ENCODE measurements around the gene UFSP2. TPM values are rescaled to one million over a fixed set of nuclear protein-coding genes. Genes with fewer than 3 reads are reported as not detected.

UFSP2 gene
- total RNA-seq, 1 donor from 2014 or later = 22.1 TPM

DNA sequence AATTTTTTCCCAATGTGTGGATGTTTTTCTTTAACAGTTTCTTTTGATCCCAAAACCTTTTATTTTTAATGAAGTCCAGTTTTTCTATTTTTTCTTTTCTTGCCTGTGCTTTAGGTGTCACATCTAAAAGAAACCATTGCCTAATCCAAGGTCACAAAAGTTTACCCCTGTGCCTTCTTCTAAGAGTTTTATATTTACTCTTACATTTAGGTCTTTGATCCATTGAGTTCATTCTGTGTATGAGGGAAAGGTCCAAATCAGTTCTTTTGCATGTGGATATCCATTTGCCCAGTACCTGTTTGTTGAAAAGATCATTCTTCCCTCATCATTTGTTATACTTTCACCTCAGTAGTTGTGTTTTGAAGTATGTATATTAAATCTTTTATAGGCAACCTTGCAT, 43.0 kb downstream of the UFSP2 start:
- no peak overlapping the region for H3K4me3 Mint-ChIP-seq
- no peak overlapping the region for H3K27ac Mint-ChIP-seq
- H3K27me3 Mint-ChIP-seq = no peaks in the 10 kb centered on the region
- H3K36me3 Mint-ChIP-seq = peaks cover 13% of the 10 kb centered on the region
- DNase-seq (ENCODE audit: extremely low spot score, unreplicated experiment) = no peak
- TF ChIP-seq, protein P1, sequence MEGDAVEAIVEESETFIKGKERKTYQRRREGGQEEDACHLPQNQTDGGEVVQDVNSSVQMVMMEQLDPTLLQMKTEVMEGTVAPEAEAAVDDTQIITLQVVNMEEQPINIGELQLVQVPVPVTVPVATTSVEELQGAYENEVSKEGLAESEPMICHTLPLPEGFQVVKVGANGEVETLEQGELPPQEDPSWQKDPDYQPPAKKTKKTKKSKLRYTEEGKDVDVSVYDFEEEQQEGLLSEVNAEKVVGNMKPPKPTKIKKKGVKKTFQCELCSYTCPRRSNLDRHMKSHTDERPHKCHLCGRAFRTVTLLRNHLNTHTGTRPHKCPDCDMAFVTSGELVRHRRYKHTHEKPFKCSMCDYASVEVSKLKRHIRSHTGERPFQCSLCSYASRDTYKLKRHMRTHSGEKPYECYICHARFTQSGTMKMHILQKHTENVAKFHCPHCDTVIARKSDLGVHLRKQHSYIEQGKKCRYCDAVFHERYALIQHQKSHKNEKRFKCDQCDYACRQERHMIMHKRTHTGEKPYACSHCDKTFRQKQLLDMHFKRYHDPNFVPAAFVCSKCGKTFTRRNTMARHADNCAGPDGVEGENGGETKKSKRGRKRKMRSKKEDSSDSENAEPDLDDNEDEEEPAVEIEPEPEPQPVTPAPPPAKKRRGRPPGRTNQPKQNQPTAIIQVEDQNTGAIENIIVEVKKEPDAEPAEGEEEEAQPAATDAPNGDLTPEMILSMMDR (conservative IDR thresholded peaks at IDR 0.05) = no peak
- peaks cover 9% of the 10 kb centered on the region for H3K4me1 Mint-ChIP-seq (ENCODE audit: unreplicated experiment)
- peaks cover 9% of the 10 kb centered on the region for H3K9me3 Mint-ChIP-seq

DNA sequence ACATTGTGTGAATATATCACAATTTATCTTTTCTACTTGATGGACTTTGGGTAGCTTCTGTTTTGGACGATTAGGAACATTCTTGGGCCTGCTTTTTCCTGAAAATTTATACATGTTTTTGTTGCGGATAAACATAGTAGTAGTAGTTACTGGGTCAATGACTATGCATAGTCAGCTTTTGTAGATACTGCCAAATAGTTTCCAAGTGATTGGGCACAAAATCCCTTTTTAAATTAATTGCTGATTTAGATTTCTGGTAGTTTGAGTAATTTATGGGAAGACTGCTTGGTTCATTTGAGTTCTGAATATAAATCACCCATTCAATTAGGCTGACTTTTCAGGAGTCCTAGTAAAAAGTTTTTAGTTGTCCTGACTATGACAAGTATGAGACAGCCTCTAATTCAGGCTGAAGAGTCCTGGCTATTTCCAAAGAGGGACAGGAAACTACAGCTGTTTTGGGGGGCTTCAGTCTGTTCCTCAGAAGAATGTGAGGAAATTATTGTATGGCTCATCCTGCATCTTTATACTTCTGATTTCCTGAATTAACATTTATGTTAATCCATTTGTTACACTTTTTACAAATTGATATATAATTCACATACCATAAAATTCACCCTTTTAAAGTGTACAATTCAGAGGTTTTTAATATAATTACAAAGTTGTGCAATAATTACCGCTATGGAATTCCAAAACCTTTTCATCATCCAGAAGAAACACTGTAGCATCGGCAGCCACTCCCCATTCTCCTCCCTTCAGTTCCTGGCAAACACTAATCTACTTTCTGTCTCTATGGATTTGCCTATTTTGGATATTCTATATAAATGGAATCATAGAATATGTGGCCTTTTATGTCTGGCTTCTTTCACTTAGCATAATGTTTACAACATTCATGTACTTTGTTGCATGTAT, 44.2 kb downstream of the UFSP2 start:
- no peak for DNase-seq (ENCODE audit: extremely low spot score, unreplicated experiment)
- Mint-ChIP-seq H3K4me3 (no peak overlapping the region), H3K4me1 (ENCODE audit: unreplicated experiment) (peaks cover 9% of the 10 kb centered on the region), H3K27me3 (no peaks in the 10 kb centered on the region), H3K9me3 (peaks cover 9% of the 10 kb centered on the region), H3K27ac (no peak overlapping the region), H3K36me3 (peaks cover 13% of the 10 kb centered on the region)
- TF ChIP-seq, protein P1 (conservative IDR thresholded peaks at IDR 0.05) = no peak

DNA sequence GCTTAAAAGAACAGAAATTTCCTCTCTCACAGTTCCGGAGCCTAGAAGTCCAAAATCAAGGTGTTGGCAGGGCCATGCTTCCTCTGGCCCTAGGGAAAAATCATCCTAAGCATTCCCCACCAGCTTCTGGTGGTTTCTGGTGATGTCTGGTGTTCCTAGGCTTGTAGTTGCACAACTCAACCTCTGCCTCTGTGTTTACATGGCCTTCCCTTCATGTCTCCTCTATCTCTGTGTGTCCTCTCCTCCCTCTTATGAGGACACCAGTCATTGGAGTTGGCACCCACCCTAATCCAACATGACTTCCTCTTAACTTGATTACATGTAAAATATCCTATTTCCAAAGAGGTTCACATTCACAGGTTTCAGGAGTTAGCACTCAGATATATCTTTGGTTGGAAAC, 45.4 kb downstream of the UFSP2 start:
- H3K9me3 Mint-ChIP-seq = peaks cover 9% of the 10 kb centered on the region
- H3K4me3 Mint-ChIP-seq = no peak overlapping the region
- H3K4me1 Mint-ChIP-seq (ENCODE audit: unreplicated experiment) = peaks cover 9% of the 10 kb centered on the region
- H3K36me3 Mint-ChIP-seq = peaks cover 16% of the 10 kb centered on the region
- DNase-seq (ENCODE audit: extremely low spot score, unreplicated experiment) = no peak
- no peak overlapping the region for H3K27ac Mint-ChIP-seq
- H3K27me3 Mint-ChIP-seq = no peaks in the 10 kb centered on the region
- TF ChIP-seq, protein P1 (conservative IDR thresholded peaks at IDR 0.05) = no peak

DNA sequence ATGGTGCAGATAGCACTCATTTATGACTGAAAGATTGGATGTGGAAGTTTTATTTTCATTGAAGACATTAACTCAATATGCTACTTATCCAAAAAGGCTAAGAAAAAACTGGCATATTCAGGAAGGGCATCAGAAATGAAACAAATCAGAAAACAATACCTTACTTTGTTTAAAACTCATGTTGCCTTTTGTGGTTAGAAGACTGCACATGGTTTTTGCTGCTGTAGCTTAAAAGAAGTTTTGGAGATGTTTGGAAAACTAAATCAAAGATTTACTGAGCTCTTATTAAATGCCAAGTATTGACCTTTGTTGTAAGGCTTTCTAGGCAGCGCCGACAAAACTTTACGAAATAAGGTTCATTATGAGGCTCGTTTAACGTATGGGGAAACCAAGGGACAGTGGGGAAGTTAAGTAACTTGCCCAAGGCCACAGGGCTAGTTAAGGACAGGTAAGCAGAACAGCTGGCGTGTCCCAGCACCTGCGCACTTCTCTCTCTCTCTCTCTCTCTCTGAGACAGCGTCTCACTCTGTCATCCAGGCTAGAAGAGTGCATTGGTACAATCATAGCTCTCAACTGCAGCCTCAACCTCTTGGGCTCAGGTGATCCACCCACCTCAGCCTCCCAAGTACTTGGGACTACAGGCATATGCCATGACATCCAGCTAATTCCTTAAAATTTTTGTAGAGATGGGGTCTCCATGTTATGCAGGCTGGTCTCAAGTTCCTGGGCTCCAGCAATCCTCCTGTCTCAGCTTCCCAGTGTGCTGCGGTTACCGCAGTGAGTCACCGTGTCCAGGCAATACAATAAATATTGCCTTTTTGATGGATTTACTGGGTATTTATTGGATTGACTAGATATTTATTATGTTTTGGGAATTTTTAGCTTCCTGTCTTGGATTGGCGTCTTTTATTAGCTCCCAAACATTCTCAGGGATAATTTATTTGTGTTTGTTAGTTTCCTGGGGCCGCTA, 46.2 kb downstream of the UFSP2 start:
- Mint-ChIP-seq H3K27ac (no peak overlapping the region), H3K4me3 (no peak overlapping the region), H3K9me3 (peaks cover 9% of the 10 kb centered on the region), H3K27me3 (no peaks in the 10 kb centered on the region), H3K4me1 (ENCODE audit: unreplicated experiment) (peaks cover 9% of the 10 kb centered on the region), H3K36me3 (peaks cover 20% of the 10 kb centered on the region)
- DNase-seq (ENCODE audit: extremely low spot score, unreplicated experiment) = no peak
- TF ChIP-seq, protein P1 (conservative IDR thresholded peaks at IDR 0.05) = no peak

DNA sequence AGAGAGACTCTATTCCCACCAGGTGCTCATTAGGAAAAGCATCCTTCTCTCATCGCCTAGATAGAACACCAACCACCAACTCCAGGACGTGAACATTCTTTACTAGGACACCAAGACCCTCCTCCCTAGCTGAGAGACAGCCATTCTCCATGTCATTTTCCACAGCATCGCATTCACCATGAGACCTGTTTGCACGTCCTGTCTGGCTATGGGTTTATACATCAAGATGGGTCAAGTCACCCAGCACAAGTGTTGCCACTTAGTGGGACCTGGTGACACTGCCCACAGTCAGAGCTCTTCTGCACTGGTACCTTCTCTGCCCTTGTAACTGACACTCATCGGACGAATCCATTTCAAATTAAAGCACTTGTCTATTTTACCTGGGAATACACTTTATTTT, 47.5 kb downstream of the UFSP2 start:
- H3K9me3 Mint-ChIP-seq = peaks cover 9% of the 10 kb centered on the region
- no peak for DNase-seq (ENCODE audit: extremely low spot score, unreplicated experiment)
- TF ChIP-seq, protein P1 (conservative IDR thresholded peaks at IDR 0.05) = no peak
- peaks cover 17% of the 10 kb centered on the region for H3K36me3 Mint-ChIP-seq
- H3K27ac Mint-ChIP-seq = no peak overlapping the region
- H3K4me3 Mint-ChIP-seq = no peak overlapping the region
- no peaks in the 10 kb centered on the region for H3K27me3 Mint-ChIP-seq
- no peaks in the 10 kb centered on the region for H3K4me1 Mint-ChIP-seq (ENCODE audit: unreplicated experiment)

All from type B pancreatic cell (in vitro differentiated cells).